IMR-90 (cell line): ENCODE results near the gene CFAP161. TPM values are rescaled to one million over a fixed set of nuclear protein-coding genes. Genes with fewer than 3 reads are reported as not detected.

Source experiments
- ATAC-seq: fragments of 200-7000 bp; cut with Tn5 transposase; 2 replicates; pipeline ENCODE4 v1.9.1; 2020; ENCODE audit warnings: low read depth, mild to moderate bottlenecking, moderate library complexity
- BruUV-seq: library from RNA; stranded (reverse); fragments of 400-500 nt; replicated peaks from 2 replicates; lab custom pipeline; 2021; lab: Mats Ljungman, UMichigan
- CTCF ChIA-PET: fragments of 300-600 bp; formaldehyde crosslinking; extraction: SDS; loops from one replicate; lab custom pipeline; 2021; ENCODE audit warnings: antibody characterized with exemption; lab: Yijun Ruan, JAX
- POLR2A ChIA-PET: fragments of 300-600 bp; sonication (Branson Sonifier 250); formaldehyde crosslinking; loops from one replicate; lab custom pipeline; 2022; ENCODE audit warnings: antibody characterized with exemption; ENCODE audit not compliant: unreplicated experiment; lab: Charles Lee
- DNase-seq: peaks from one replicate; pipeline ENCODE4 v3.0.0; 2013
- H2AFZ ChIP-seq: replicated peaks from 2 replicates; pipeline ENCODE3; 2013; ENCODE audit warnings: low read length, mild to moderate bottlenecking; ENCODE audit not compliant: poor library complexity
- H2AK5ac ChIP-seq: 2 replicates; pipeline ENCODE4 v1.6.1; 2013; ENCODE audit warnings: low read depth, low read length, inconsistent platforms
- H2AK9ac ChIP-seq: replicated peaks from 2 replicates; pipeline ENCODE3; 2013; ENCODE audit warnings: mild to moderate bottlenecking, low read depth, low read length, moderate library complexity; ENCODE audit not compliant: poor library complexity
- H2BK120ac ChIP-seq: 2 replicates; pipeline ENCODE4 v1.6.1; 2013; ENCODE audit warnings: low read depth, low read length, inconsistent platforms
- H2BK15ac ChIP-seq: 3 replicates; pipeline ENCODE4 v1.6.1; 2013; ENCODE audit warnings: low read depth, low read length, inconsistent platforms
- H2BK20ac ChIP-seq: 2 replicates; pipeline ENCODE4 v1.6.1; 2013; ENCODE audit warnings: low read depth, mild to moderate bottlenecking, inconsistent platforms, low read length, moderate library complexity
- H2BK5ac ChIP-seq: 2 replicates; pipeline ENCODE4 v1.6.1; 2013; ENCODE audit warnings: mild to moderate bottlenecking, low read depth, low read length, inconsistent platforms; ENCODE audit not compliant: poor library complexity, severe bottlenecking
- H3K14ac ChIP-seq: replicated peaks from 2 replicates; pipeline ENCODE4 v1.6.1; 2013; ENCODE audit warnings: low read depth, low read length, inconsistent platforms
- H3K18ac ChIP-seq: 2 replicates; pipeline ENCODE4 v1.6.1; 2013; ENCODE audit warnings: low read depth, low read length, control low read depth
- H3K23ac ChIP-seq: 2 replicates; pipeline ENCODE4 v1.6.1; 2013; ENCODE audit warnings: low read depth, low read length, inconsistent platforms
- H3K27ac ChIP-seq: 2 replicates; pipeline ENCODE4 v1.5.1; 2013; ENCODE audit warnings: mild to moderate bottlenecking, control low read depth, low read length; ENCODE audit not compliant: insufficient read depth
- H3K27me3 ChIP-seq: 2 replicates; pipeline ENCODE4 v1.6.1; 2013; ENCODE audit warnings: low read length; ENCODE audit not compliant: control insufficient read depth, insufficient read depth
- H3K36me3 ChIP-seq: 2 replicates; pipeline ENCODE4 v1.6.1; 2013; ENCODE audit warnings: low read length, mixed read lengths; ENCODE audit not compliant: control insufficient read depth, insufficient read depth
- H3K4ac ChIP-seq: 2 replicates; pipeline ENCODE4 v1.6.1; 2013; ENCODE audit warnings: low read depth, low read length, inconsistent platforms
- H3K4me1 ChIP-seq: 2 replicates; pipeline ENCODE4 v1.6.1; 2013; ENCODE audit warnings: low read length, mixed read lengths; ENCODE audit not compliant: control insufficient read depth, insufficient read depth
- H3K4me2 ChIP-seq: 2 replicates; pipeline ENCODE4 v1.6.1; 2013; ENCODE audit warnings: low read depth, mild to moderate bottlenecking, control low read depth, low read length, moderate library complexity
- H3K4me3 ChIP-seq: 2 replicates; pipeline ENCODE4 v1.5.1; 2013; ENCODE audit warnings: low read depth, mild to moderate bottlenecking, control low read depth, low read length, moderate library complexity; ENCODE audit not compliant: insufficient read depth
- H3K56ac ChIP-seq: 2 replicates; pipeline ENCODE4 v1.6.1; 2013; ENCODE audit warnings: low read length, inconsistent platforms; ENCODE audit not compliant: insufficient read depth; ENCODE audit errors: extremely low read depth
- H3K79me1 ChIP-seq, 2 experiments: 2 replicates each; pipeline ENCODE4 v1.6.1; 2013; ENCODE audit warnings: low read length in 2 of 2, inconsistent platforms in 1 of 2, low read depth in 1 of 2
- H3K9ac ChIP-seq: 2 replicates; pipeline ENCODE4 v1.6.1; 2013; ENCODE audit warnings: low read depth, low read length, control low read depth
- H3K9me1 ChIP-seq: 2 replicates; pipeline ENCODE4 v1.6.1; 2013; ENCODE audit warnings: low read length, inconsistent platforms; ENCODE audit not compliant: insufficient read depth
- H3K9me3 ChIP-seq: 2 replicates; pipeline ENCODE4 v1.6.1; 2013; ENCODE audit warnings: low read length; ENCODE audit not compliant: control insufficient read depth, insufficient read depth
- H4K20me1 ChIP-seq: 2 replicates; pipeline ENCODE4 v1.6.1; 2013; ENCODE audit warnings: low read length, inconsistent platforms; ENCODE audit not compliant: insufficient read depth
- H4K5ac ChIP-seq: 2 replicates; pipeline ENCODE4 v1.6.1; 2013; ENCODE audit warnings: mild to moderate bottlenecking, low read depth, low read length, control low read depth
- H4K8ac ChIP-seq, 2 experiments: 2 replicates each; pipeline ENCODE4 v1.6.1; 2013; ENCODE audit warnings: low read depth in 2 of 2, low read length in 2 of 2, control low read depth in 1 of 2, inconsistent platforms in 1 of 2
- H4K91ac ChIP-seq: 2 replicates; pipeline ENCODE4 v1.6.1; 2013; ENCODE audit warnings: low read depth, low read length, inconsistent platforms; ENCODE audit not compliant: insufficient read depth
- BHLHE40 ChIP-seq: fragments of 150-350 bp; IDR thresholded peaks from 2 replicates; pipeline ENCODE4 v1.6.1; 2016; ENCODE audit warnings: mild to moderate bottlenecking, low read depth, low read length
- CEBPB ChIP-seq: IDR thresholded peaks from 2 replicates; pipeline ENCODE4 v1.6.1; 2012; ENCODE audit warnings: low read depth, low read length, improper control_type of control experiment
- CHD1 ChIP-seq: IDR thresholded peaks from 2 replicates; pipeline ENCODE4 v1.6.1; 2012; ENCODE audit warnings: low read depth, low read length, improper control_type of control experiment
- FOS ChIP-seq: fragments of 150-350 bp; IDR thresholded peaks from 2 replicates; pipeline ENCODE4 v1.6.1; 2016; ENCODE audit warnings: low read depth, low read length
- MAFK ChIP-seq: IDR thresholded peaks from 2 replicates; pipeline ENCODE4 v1.6.1; 2012; ENCODE audit warnings: low read depth, low read length, improper control_type of control experiment
- MAZ ChIP-seq: IDR thresholded peaks from 2 replicates; pipeline ENCODE4 v1.6.1; 2012; ENCODE audit warnings: low read depth, mild to moderate bottlenecking, low read length, improper control_type of control experiment, moderate library complexity, borderline replicate concordance
- POLR2A ChIP-seq: IDR thresholded peaks from 2 replicates; pipeline ENCODE4 v1.6.1; 2012; ENCODE audit warnings: mild to moderate bottlenecking, low read depth, low read length
- RAD21 ChIP-seq: IDR thresholded peaks from 2 replicates; pipeline ENCODE4 v1.6.1; 2012; ENCODE audit warnings: low read length, improper control_type of control experiment
- RCOR1 ChIP-seq: IDR thresholded peaks from 2 replicates; pipeline ENCODE4 v1.6.1; 2012; ENCODE audit warnings: mild to moderate bottlenecking, low read length, improper control_type of control experiment; ENCODE audit not compliant: insufficient replicate concordance
- RFX5 ChIP-seq: IDR thresholded peaks from 2 replicates; pipeline ENCODE4 v1.8.0; 2012; ENCODE audit warnings: low read depth, mild to moderate bottlenecking, low read length, moderate library complexity
- SMC3 ChIP-seq: fragments of 150-350 bp; IDR thresholded peaks from 2 replicates; pipeline ENCODE4 v1.6.1; 2016; ENCODE audit warnings: low read depth, mild to moderate bottlenecking, antibody characterized with exemption, low read length, moderate library complexity
- WGBS, 2 experiments: methylation state at CpG; one replicate each; pipeline versions ENCODE4 v1.1.5 to v1.1.7; 2013; ENCODE audit warnings: missing lambda C conversion rate in 2 of 2; ENCODE audit not compliant: insufficient read length in 1 of 2; ENCODE audit errors: extremely low coverage in 2 of 2; 5-methylcytosine and 5-hydroxymethylcytosine counted together
- dilution Hi-C: fragments of 300-500 bp; cut with HindIII; formaldehyde crosslinking; loops from one replicate; pipeline ENCODE4 v1.14.3; 2018; ENCODE audit warnings: low sequenced_read_pairs; ENCODE audit not compliant: unreplicated experiment
- in situ Hi-C: fragments of 300-500 bp; cut with MboI; formaldehyde crosslinking; loops from 3 replicates; pipeline ENCODE4 v1.14.3; 2019; ENCODE audit warnings: low sequenced_read_pairs, inconsistent platforms, mixed read lengths
- intact Hi-C: fragments of 100-400 bp; cut with micrococcal nuclease; formaldehyde crosslinking; loops from 2 replicates; pipeline ENCODE4 v1.10.0; 2022
- polyA plus RNA-seq, 3 experiments: library from polyadenylated mRNA; depleted of rRNA; stranded (reverse); fragments of >200 nt; gene quantifications; 2 replicates each; pipeline ENCODE4 v1.2.3, GENCODE V29; 2012; ENCODE audit warnings: low replicate concordance in 1 of 3
- total RNA-seq: library from RNA; depleted of rRNA; stranded (reverse); fragments of >200 nt; gene quantifications from 2 replicates; pipeline ENCODE4 v1.2.3, GENCODE V29; 2012
- TF ChIP-seq, protein P1 (sequence below): fragments of 150-350 bp; IDR thresholded peaks from 2 replicates; pipeline ENCODE4 v1.6.1; 2016; ENCODE audit warnings: low read depth, mild to moderate bottlenecking, low read length, moderate library complexity, borderline replicate concordance
- TF ChIP-seq, protein P2 (sequence below): fragments of 150-350 bp; IDR thresholded peaks from 2 replicates; pipeline ENCODE4 v1.6.1; 2017; ENCODE audit warnings: mild to moderate bottlenecking, antibody characterized with exemption, low read length, low read depth
- TF ChIP-seq, protein P3 (sequence below): conservative IDR thresholded peaks from 2 replicates; pipeline ENCODE4 v1.5.1; 2012; ENCODE audit warnings: mild to moderate bottlenecking, low read depth, low read length, improper control_type of control experiment

CFAP161 gene
- total and polyA plus RNA-seq, 2 of the 4 experiments (the other 2 are of a cell fraction) = not detected

DNA sequence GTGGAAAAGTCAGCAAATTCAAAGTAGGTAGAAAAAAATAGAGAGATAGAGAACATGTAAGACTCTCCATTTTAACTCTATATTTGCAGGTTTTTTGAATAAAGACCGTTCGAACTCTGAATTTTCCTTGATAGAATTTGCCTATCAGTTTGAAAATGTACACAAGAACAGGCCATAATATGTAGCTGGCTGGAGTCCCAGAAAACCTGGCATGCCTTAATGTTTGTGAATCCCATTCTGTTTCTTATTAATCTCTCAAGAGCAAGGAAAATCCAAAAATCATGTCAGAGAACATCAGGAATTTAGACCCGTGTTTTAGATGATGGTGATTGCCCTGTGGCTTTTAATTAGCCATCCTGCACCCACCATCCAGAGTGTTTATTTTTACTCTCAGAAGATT is 7.2 kb upstream of the CFAP161 start:
- no peak overlapping the region for H3K9ac ChIP-seq
- DNase-seq (peak; percentile 41), ATAC-seq (no peak)
- no peaks in the 10 kb centered on the region for H4K20me1 ChIP-seq
- no peak overlapping the region for H3K27ac ChIP-seq
- H3K4me1 ChIP-seq = no peaks in the 10 kb centered on the region
- H4K8ac ChIP-seq = no peak overlapping the region
- H3K4ac ChIP-seq = no peak overlapping the region
- WGBS, 2 experiments = no CpG with 5 or more reads among the region's 3 CpGs
- H4K91ac ChIP-seq = no peak overlapping the region
- no peak overlapping the region for H3K14ac ChIP-seq
- no peak overlapping the region for H2BK120ac ChIP-seq
- no TSS peak for BruUV-seq
- intact Hi-C loops (no loop called here), in situ Hi-C loops (no loop called here), dilution Hi-C loops (no loop called here)
- H2AK9ac ChIP-seq = no peak overlapping the region
- no peak overlapping the region for H2BK15ac ChIP-seq
- no peaks in the 10 kb centered on the region for H3K9me3 ChIP-seq
- no peak overlapping the region for H2BK5ac ChIP-seq
- H3K79me1 ChIP-seq = no peaks in the 10 kb centered on the region
- CTCF ChIA-PET = no interaction called here
- POLR2A ChIA-PET = no interaction called here
- H3K18ac ChIP-seq = no peak overlapping the region
- H3K56ac ChIP-seq = no peak overlapping the region
- no peak overlapping the region for H2BK20ac ChIP-seq
- no peak overlapping the region for H2AFZ ChIP-seq
- no peaks in the 10 kb centered on the region for H3K36me3 ChIP-seq
- no peak overlapping the region for H3K23ac ChIP-seq
- H3K27me3 ChIP-seq = peaks cover 2% of the 10 kb centered on the region; the same call in 1 of the 2 replicates
- no peak overlapping the region for H3K4me2 ChIP-seq
- no peaks in the 10 kb centered on the region for H3K9me1 ChIP-seq
- no peak overlapping the region for H4K5ac ChIP-seq
- no peak overlapping the region for H2AK5ac ChIP-seq
- TF ChIP-seq CHD1 = no peak
- no peak for TF ChIP-seq POLR2A
- TF ChIP-seq RFX5 = no peak
- TF ChIP-seq SMC3 = no peak
- TF ChIP-seq RCOR1 = no peak
- TF ChIP-seq, protein P1, sequence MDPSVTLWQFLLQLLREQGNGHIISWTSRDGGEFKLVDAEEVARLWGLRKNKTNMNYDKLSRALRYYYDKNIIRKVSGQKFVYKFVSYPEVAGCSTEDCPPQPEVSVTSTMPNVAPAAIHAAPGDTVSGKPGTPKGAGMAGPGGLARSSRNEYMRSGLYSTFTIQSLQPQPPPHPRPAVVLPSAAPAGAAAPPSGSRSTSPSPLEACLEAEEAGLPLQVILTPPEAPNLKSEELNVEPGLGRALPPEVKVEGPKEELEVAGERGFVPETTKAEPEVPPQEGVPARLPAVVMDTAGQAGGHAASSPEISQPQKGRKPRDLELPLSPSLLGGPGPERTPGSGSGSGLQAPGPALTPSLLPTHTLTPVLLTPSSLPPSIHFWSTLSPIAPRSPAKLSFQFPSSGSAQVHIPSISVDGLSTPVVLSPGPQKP = no peak
- TF ChIP-seq, protein P2, sequence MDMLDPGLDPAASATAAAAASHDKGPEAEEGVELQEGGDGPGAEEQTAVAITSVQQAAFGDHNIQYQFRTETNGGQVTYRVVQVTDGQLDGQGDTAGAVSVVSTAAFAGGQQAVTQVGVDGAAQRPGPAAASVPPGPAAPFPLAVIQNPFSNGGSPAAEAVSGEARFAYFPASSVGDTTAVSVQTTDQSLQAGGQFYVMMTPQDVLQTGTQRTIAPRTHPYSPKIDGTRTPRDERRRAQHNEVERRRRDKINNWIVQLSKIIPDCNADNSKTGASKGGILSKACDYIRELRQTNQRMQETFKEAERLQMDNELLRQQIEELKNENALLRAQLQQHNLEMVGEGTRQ = no peak
- no peak for TF ChIP-seq BHLHE40
- no peak for TF ChIP-seq MAZ
- TF ChIP-seq RAD21 = no peak
- no peak for TF ChIP-seq CEBPB
- TF ChIP-seq, protein P3, sequence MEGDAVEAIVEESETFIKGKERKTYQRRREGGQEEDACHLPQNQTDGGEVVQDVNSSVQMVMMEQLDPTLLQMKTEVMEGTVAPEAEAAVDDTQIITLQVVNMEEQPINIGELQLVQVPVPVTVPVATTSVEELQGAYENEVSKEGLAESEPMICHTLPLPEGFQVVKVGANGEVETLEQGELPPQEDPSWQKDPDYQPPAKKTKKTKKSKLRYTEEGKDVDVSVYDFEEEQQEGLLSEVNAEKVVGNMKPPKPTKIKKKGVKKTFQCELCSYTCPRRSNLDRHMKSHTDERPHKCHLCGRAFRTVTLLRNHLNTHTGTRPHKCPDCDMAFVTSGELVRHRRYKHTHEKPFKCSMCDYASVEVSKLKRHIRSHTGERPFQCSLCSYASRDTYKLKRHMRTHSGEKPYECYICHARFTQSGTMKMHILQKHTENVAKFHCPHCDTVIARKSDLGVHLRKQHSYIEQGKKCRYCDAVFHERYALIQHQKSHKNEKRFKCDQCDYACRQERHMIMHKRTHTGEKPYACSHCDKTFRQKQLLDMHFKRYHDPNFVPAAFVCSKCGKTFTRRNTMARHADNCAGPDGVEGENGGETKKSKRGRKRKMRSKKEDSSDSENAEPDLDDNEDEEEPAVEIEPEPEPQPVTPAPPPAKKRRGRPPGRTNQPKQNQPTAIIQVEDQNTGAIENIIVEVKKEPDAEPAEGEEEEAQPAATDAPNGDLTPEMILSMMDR = no peak
- no peak for TF ChIP-seq FOS
- no peak for TF ChIP-seq MAFK
- no peak overlapping the region for H3K4me3 ChIP-seq
